Fibroblast of lung (primary cell): ENCODE results near the gene SLC6A8. TPM values are rescaled to one million over a fixed set of nuclear protein-coding genes. Genes with fewer than 3 reads are reported as not detected.
A peak's percentile ranks its signal among the peaks of the same experiment; 100 is the strongest.

Experiments
- DNase-seq, 2 donors: peaks; one replicate each; pipeline versions ENCODE4 v3.0.0 to v3.0.0-alpha.2; 2010; ENCODE audit warnings: low read depth in 2 of 2
- H2AFZ ChIP-seq: 2 replicates; pipeline ENCODE4 v1.5.1; 2012; ENCODE audit warnings: low read length, control low read depth, inconsistent platforms
- H3K27ac ChIP-seq: 2 replicates; pipeline ENCODE4 v1.5.1; 2011; ENCODE audit warnings: low read length, control low read depth; ENCODE audit not compliant: insufficient read depth
- H3K27me3 ChIP-seq: 2 replicates; pipeline ENCODE4 v1.5.1; 2011; ENCODE audit warnings: mild to moderate bottlenecking, low read length; ENCODE audit not compliant: control insufficient read depth, insufficient read depth
- H3K36me3 ChIP-seq: 2 replicates; pipeline ENCODE4 v1.5.1; 2011; ENCODE audit warnings: low read length; ENCODE audit not compliant: control insufficient read depth, insufficient read depth
- H3K4me1 ChIP-seq: 2 replicates; pipeline ENCODE4 v1.5.1; 2011; ENCODE audit warnings: low read length; ENCODE audit not compliant: control insufficient read depth, insufficient read depth; ENCODE audit errors: extremely low read depth
- H3K4me2 ChIP-seq: 2 replicates; pipeline ENCODE4 v1.5.1; 2011; ENCODE audit warnings: low read length, control low read depth; ENCODE audit not compliant: insufficient read depth; ENCODE audit errors: extremely low read depth
- H3K4me3 ChIP-seq, 4 experiments: fragments of 200-600 bp in 1 of 4; sonication (generic) in 1 of 4; replicated peaks in 1 of 4; 2 replicates each; pipeline ENCODE4 v1.5.1; 2011 to 2016; ENCODE audit warnings: low read length in 4 of 4, low read depth in 3 of 4, mild to moderate bottlenecking in 3 of 4, control low read depth in 2 of 4, inconsistent platforms in 1 of 4, mixed read lengths in 1 of 4; ENCODE audit not compliant: insufficient read depth in 1 of 4; ENCODE audit errors: control extremely low read depth in 1 of 4
- H3K79me2 ChIP-seq: 2 replicates; pipeline ENCODE4 v1.5.1; 2012; ENCODE audit warnings: mild to moderate bottlenecking, low read length, inconsistent platforms; ENCODE audit not compliant: control insufficient read depth, insufficient read depth
- H3K9ac ChIP-seq: 2 replicates; pipeline ENCODE4 v1.5.1; 2011; ENCODE audit warnings: mild to moderate bottlenecking, low read length, control low read depth; ENCODE audit not compliant: insufficient read depth
- H3K9me3 ChIP-seq: 2 replicates; pipeline ENCODE4 v1.5.1; 2012; ENCODE audit warnings: low read depth, low read length; ENCODE audit not compliant: control insufficient read depth, insufficient read depth
- H4K20me1 ChIP-seq: 2 replicates; pipeline ENCODE4 v1.5.1; 2011; ENCODE audit warnings: low read length; ENCODE audit not compliant: control insufficient read depth, insufficient read depth; ENCODE audit errors: extremely low read depth
- CTCF ChIP-seq, 2 donors: IDR thresholded peaks in 1 of 2; conservative IDR thresholded peaks in 1 of 2; 1 replicate in 1 of 2; 2 replicates in 1 of 2; pipeline ENCODE4 v1.5.1; 2011 to 2012; ENCODE audit warnings: low read length in 2 of 2, control low read depth in 1 of 2, inconsistent platforms in 1 of 2, low read depth in 1 of 2, mild to moderate bottlenecking in 1 of 2
- EZH2 ChIP-seq: IDR thresholded peaks from 2 replicates; pipeline ENCODE4 v1.5.1; 2012; ENCODE audit warnings: low read length, control low read depth, mild to moderate bottlenecking; ENCODE audit errors: missing control alignments
- polyA plus RNA-seq, 2 donors: library from polyadenylated mRNA; depleted of rRNA in 1 of 2; stranded (reverse) in 1 of 2; unstranded in 1 of 2; fragments of >200 nt; gene quantifications; 2 replicates each; pipeline ENCODE4 v1.2.1, GENCODE V29; 2011 to 2012; ENCODE audit warnings: missing spikeins in 1 of 2
- total RNA-seq: library from RNA; depleted of rRNA; stranded (reverse); fragments of >200 nt; gene quantifications from 2 replicates; pipeline ENCODE4 v1.2.1, GENCODE V29; 2014

SLC6A8 gene
- total and polyA plus RNA-seq, 2 donors (not counting 1 experiment from before 2014, with no cell fraction given), result 7.7 to 11.1 TPM

- Histone ChIP-seq H3K79me2 (no peaks in the 10 kb centered on the region), H3K9me3 (no peaks in the 10 kb centered on the region), H3K36me3 (no peaks in the 10 kb centered on the region), H3K27ac (no peak overlapping the region), H3K9ac (no peak overlapping the region), H3K4me3 (no peak overlapping the region), H3K4me2 (no peak overlapping the region), H3K4me1 (no peaks in the 10 kb centered on the region), H3K27me3 (no peaks in the 10 kb centered on the region), H2AFZ (no peak overlapping the region), H4K20me1 (no peaks in the 10 kb centered on the region)
- TF ChIP-seq EZH2 (no peak), CTCF (conservative IDR thresholded peaks at IDR 0.05 in 1 of 2, IDR thresholded peaks at IDR 0.05 in 1 of 2; ENCODE audit: low read depth in 1 of 2, low read length in 2 of 2) (no peak)
- DNase-seq, result no peak
Measured at GRCh38 chrX:153733651-153734240, 46.0 kb downstream of the SLC6A8 start.

- no peak for DNase-seq
- H3K4me2 ChIP-seq, result no peak overlapping the region
- no peaks in the 10 kb centered on the region for H4K20me1 ChIP-seq
- H3K36me3 ChIP-seq, result no peaks in the 10 kb centered on the region
- no peaks in the 10 kb centered on the region for H3K4me1 ChIP-seq
- H3K9ac ChIP-seq, result no peak overlapping the region
- no peak overlapping the region for H3K4me3 ChIP-seq
- no peaks in the 10 kb centered on the region for H3K9me3 ChIP-seq
- no peaks in the 10 kb centered on the region for H3K27me3 ChIP-seq
- no peak overlapping the region for H3K27ac ChIP-seq
- H2AFZ ChIP-seq, result no peak overlapping the region
- H3K79me2 ChIP-seq, result no peaks in the 10 kb centered on the region
- no peak for TF ChIP-seq CTCF (conservative IDR thresholded peaks at IDR 0.05 in 1 of 2, IDR thresholded peaks at IDR 0.05 in 1 of 2; ENCODE audit: low read depth in 1 of 2, low read length in 2 of 2)
Measured at GRCh38 chrX:153734871-153735270, 47.1 kb downstream of the SLC6A8 start.

- H3K4me3 ChIP-seq, result no peak overlapping the region
- H2AFZ ChIP-seq, result no peak overlapping the region
- no peak overlapping the region for H3K9ac ChIP-seq
- H4K20me1 ChIP-seq, result no peaks in the 10 kb centered on the region
- no peak overlapping the region for H3K27ac ChIP-seq
- no peaks in the 10 kb centered on the region for H3K27me3 ChIP-seq
- no peaks in the 10 kb centered on the region for H3K9me3 ChIP-seq
- H3K36me3 ChIP-seq, result no peaks in the 10 kb centered on the region
- DNase-seq, result peak in 1 of 2 donors; percentile 12
- no peak overlapping the region for H3K4me2 ChIP-seq
- H3K4me1 ChIP-seq, result no peaks in the 10 kb centered on the region
- H3K79me2 ChIP-seq, result no peaks in the 10 kb centered on the region
- TF ChIP-seq EZH2 (no peak), CTCF (conservative IDR thresholded peaks at IDR 0.05 in 1 of 2, IDR thresholded peaks at IDR 0.05 in 1 of 2; ENCODE audit: low read depth in 1 of 2, low read length in 2 of 2) (no peak)
Measured at GRCh38 chrX:153735274-153735673, 47.5 kb downstream of the SLC6A8 start.
